K562 (cell line): ENCODE measurements around the gene ACACB. TPM values are rescaled to one million over a fixed set of nuclear protein-coding genes. Genes with fewer than 3 reads are reported as not detected.

Source experiments
- CBX5 ChIP-seq: IDR thresholded peaks from 2 replicates; pipeline ENCODE4 v1.6.1; 2014; ENCODE audit warnings: low read depth, borderline replicate concordance
- EHMT2 ChIP-seq: fragments of 450-650 bp; IDR thresholded peaks from 2 replicates; pipeline ENCODE4 v1.6.1; 2018; ENCODE audit warnings: antibody characterized with exemption
- GABPA ChIP-seq: fragments of 200-800 bp; sonication (Bioruptor generic); conservative IDR thresholded peaks from 2 replicates; pipeline ENCODE4 v1.6.1; 2016; ENCODE audit warnings: low read depth, missing genetic modification characterization, missing compliant biosample characterization
- HDAC1 ChIP-seq, 2 experiments: fragments of 450-650 bp; IDR thresholded peaks; 2 replicates each; pipeline ENCODE4 v1.6.1; 2016 to 2017; ENCODE audit warnings: inconsistent platforms in 1 of 2, mild to moderate bottlenecking in 1 of 2, moderate library complexity in 1 of 2
- HNRNPH1 ChIP-seq: fragments of 200-400 bp; formaldehyde crosslinking; optimal IDR thresholded peaks from 2 replicates; pipeline ENCODE3; 2017; ENCODE audit warnings: low read depth, mild to moderate bottlenecking, low read length, moderate library complexity
- KLF13 ChIP-seq: fragments of 450-650 bp; IDR thresholded peaks from 2 replicates; pipeline ENCODE4 v1.6.1; 2016; ENCODE audit warnings: missing genetic modification characterization, low read depth, mild to moderate bottlenecking, missing compliant biosample characterization, moderate library complexity, borderline replicate concordance
- PHF21A ChIP-seq: fragments of 450-650 bp; IDR thresholded peaks from 2 replicates; pipeline ENCODE4 v1.6.1; 2017; ENCODE audit warnings: low read depth, borderline replicate concordance
- PPARD ChIP-seq: fragments of 250-450 bp; sonication (Bioruptor Pico); IDR thresholded peaks from 2 replicates; pipeline ENCODE4 v1.8.0; 2022; ENCODE audit warnings: inconsistent platforms, mild to moderate bottlenecking, moderate library complexity
- REST ChIP-seq, 2 experiments: fragments of 450-650 bp; formaldehyde crosslinking in 1 of 2; IDR thresholded peaks; 2 replicates each; pipeline versions ENCODE4 v1.4.0 to v1.6.1; 2014 to 2020; ENCODE audit warnings: mild to moderate bottlenecking in 2 of 2, borderline replicate concordance in 1 of 2, low read depth in 1 of 2
- SIN3A ChIP-seq, 2 experiments: fragments of 150-350 bp in 1 of 2; IDR thresholded peaks; 2 replicates each; pipeline ENCODE4 v1.6.1; 2011 to 2016; ENCODE audit warnings: borderline replicate concordance in 2 of 2, low read depth in 2 of 2, low read length in 2 of 2, mild to moderate bottlenecking in 2 of 2, moderate library complexity in 2 of 2; ENCODE audit not compliant: control insufficient read depth in 1 of 2
- ZMIZ1 ChIP-seq, 2 experiments: fragments of 150-350 bp in 1 of 2; IDR thresholded peaks; 2 replicates each; pipeline ENCODE4 v1.6.1; 2012 to 2016; ENCODE audit warnings: low read depth in 2 of 2, low read length in 2 of 2, mild to moderate bottlenecking in 1 of 2, moderate library complexity in 1 of 2
- ZNF146 ChIP-seq: IDR thresholded peaks from one replicate; pipeline ENCODE4 v1.6.1; 2018; ENCODE audit warnings: missing compliant biosample characterization; ENCODE audit not compliant: unreplicated experiment
- polyA plus RNA-seq, 8 experiments: library from polyadenylated mRNA; depleted of rRNA in 4 of 8; stranded (reverse) in 5 of 8; unstranded in 3 of 8; fragments of >200 nt; fragmentation: Nextera tagmentation in 2 of 8; fragmentation: Illumina TruSeq in 1 of 8; extraction: Ambion mirVana in 2 of 8; extraction: Trizol in 1 of 8; gene quantifications; 2 replicates each; pipeline versions ENCODE4 v1.2.1 to v1.2.3, GENCODE V29; 2011 to 2014; ENCODE audit warnings: inconsistent platforms in 1 of 8, missing spikeins in 1 of 8
- total RNA-seq, 7 experiments: library from RNA; depleted of rRNA in 6 of 7; stranded (reverse); fragments of >200 nt in 6 of 7; fragmentation: Illumina TruSeq in 2 of 7; extraction: Trizol in 2 of 7; gene quantifications; 2 replicates each; pipeline versions ENCODE4 v1.2.1 to v1.2.3, GENCODE V29; 2011 to 2021; ENCODE audit warnings: low replicate concordance in 1 of 7

ACACB gene
- total and polyA plus RNA-seq, 9 of the 15 experiments (the other 6 are each of a cell fraction or from before 2014, with no cell fraction given) = 0.10 to 2.5 (median 0.83) TPM

- TF ChIP-seq CBX5 = no peak
- TF ChIP-seq HDAC1 (IDR thresholded peaks at IDR 0.05) = no peak
- TF ChIP-seq ZNF146 = no peak
- TF ChIP-seq GABPA (tag) = peak; percentile 63
- no peak for TF ChIP-seq PPARD (CRISPR knock-in tag)
- TF ChIP-seq REST (IDR thresholded peaks at IDR 0.05; ENCODE audit: borderline replicate concordance) = no peak
- TF ChIP-seq REST (CRISPR knock-in tag; IDR thresholded peaks at IDR 0.05; ENCODE audit: low read depth) = no peak
- TF ChIP-seq SIN3A (IDR thresholded peaks at IDR 0.05; ENCODE audit: borderline replicate concordance in 2 of 2, control insufficient read depth in 1 of 2, low read depth in 2 of 2, low read length in 2 of 2) = peak; percentile 44 to 74; a peak in 2 of 4 replicates
- no peak for TF ChIP-seq ZMIZ1 (IDR thresholded peaks at IDR 0.05; ENCODE audit: low read depth in 2 of 2, low read length in 2 of 2)
- TF ChIP-seq KLF13 = peak; percentile 39; the same call in 1 of the 2 replicates
- no peak for TF ChIP-seq HNRNPH1
- 0 out of 2 replicates have a peak, but pooled peaks have one; percentile 11 for TF ChIP-seq PHF21A
- TF ChIP-seq EHMT2 = no peak
Observed at GRCh38 chr12:109098183-109098604, 18.2 kb upstream of the ACACB start (continued).
